NCI-H460 (cell line): ENCODE data around the gene OAS3. TPM values are rescaled to one million over a fixed set of nuclear protein-coding genes. Genes with fewer than 3 reads are reported as not detected.

Experiments used
- DNase-seq: peaks from one replicate; pipeline ENCODE4 v3.0.0-alpha.2; 2016; ENCODE audit warnings: low read depth; ENCODE audit errors: extremely low read depth
- total RNA-seq: library from RNA; depleted of rRNA; stranded (reverse); fragments of >200 nt; shearing (Covaris generic); gene quantifications from 2 replicates; pipeline ENCODE4 v1.2.3, GENCODE V29; 2014; rRNA removed

Gene OAS3
- total RNA-seq, 1 experiment from 2014 or later: 12.8 TPM

DNA sequence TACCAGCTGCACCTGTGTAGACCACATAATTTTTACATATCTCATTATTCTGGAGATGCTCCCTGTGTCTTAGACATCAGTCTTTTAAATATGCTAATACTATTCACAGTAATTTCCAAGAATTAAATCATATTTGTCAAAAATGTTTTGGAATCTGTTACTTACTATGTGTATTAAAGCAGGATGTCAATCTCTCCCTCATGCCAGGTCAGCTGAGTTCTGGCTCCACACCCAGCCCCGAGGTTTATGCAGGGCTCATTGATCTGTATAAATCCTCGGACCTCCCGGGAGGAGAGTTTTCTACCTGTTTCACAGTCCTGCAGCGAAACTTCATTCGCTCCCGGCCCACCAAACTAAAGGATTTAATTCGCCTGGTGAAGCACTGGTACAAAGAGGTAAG, 67.9 kb downstream of the OAS3 start:
- no peak for DNase-seq

DNA sequence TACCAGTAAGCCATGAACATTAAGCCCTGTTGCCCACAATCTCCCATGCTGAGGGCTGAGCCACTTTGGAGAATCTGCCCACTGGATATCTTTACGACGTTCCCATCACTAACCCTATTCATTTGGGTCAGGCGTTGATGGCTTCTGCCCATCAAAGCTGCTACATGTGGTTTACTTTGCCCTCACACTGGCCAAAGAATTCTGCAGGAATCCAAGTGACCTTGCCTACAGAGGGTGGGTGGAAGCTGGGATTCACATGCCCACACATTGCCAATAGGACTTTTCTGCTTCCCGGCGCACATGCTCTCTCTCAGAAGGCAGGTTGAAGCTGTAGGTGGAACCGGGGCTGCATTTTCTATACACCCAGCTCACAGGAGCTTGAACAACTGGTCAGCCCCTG, 68.4 kb downstream of the OAS3 start:
- DNase-seq: no peak

DNA sequence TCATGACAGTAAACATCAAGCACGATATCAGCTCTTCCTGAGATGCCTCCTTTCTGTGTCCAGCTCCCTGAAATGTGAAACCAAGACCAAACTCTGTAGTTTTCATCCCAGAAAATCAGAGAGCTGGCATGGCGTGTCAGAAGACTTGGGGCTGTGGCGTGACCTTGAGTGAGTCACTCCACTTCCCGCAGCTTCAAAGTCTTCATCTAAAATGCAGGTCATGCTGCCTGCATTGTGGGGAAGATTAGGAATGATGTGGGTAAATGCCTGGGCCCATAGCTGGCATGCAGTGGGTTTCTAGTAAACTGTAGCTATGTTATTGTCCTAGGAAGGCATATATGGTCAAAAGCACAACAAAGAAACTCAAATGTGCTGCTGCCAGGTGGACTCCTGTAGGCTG, 68.9 kb downstream of the OAS3 start:
- DNase-seq: no peak

DNA sequence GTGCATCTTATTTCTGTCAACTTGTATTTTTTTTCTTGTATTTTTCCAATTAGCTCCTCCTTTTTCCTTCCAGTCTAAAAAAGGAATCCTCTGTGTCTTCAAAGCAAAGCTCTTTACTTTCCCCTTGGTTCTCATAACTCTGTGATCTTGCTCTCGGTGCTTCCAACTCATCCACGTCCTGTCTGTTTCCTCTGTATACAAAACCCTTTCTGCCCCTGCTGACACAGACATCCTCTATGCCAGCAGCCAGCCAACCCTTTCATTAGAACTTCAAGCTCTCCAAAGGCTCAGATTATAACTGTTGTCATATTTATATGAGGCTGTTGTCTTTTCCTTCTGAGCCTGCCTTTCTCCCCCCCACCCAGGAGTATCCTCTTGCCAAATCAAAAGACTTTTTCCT, 72.4 kb downstream of the OAS3 start:
- no peak for DNase-seq

DNA sequence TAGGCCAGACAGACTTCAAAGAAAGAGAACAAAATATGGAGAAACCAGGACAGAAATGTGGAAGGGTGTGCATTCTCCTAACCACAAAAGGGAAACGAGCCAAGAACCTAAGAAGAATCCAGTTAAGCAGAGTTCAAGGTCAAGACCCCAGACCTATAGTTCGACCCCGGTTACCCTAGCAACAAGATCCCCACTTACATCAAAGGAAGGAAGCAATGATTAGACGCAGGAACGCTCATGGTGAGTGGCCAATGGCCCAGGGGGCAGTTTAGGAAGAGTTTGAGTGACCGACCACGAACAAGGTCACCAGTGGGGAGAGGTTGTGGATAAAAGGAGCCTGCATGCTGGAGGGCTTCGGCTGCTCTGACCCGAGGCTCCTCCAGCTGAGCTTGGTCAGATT, 76.3 kb downstream of the OAS3 start:
- no peak for DNase-seq

DNA sequence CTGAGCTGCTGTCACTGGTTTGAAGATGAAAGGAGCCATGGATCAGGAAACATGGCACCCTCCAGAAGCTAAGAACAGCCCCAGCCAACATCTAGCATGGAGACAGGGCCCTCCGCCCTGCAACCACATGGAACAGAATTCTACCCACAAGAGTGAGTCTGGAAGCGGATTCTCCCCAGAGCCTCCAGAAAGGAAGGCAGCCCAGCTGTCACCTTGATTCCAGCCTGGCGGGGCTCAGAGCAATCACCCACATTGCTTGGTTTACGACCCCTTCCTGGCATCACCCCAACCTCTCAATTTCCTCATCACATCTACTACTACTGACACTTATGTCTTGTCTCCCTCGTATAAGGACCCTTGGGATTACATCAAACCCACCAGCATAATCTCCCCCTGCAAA, 78.5 kb downstream of the OAS3 start:
- no peak for DNase-seq

DNA sequence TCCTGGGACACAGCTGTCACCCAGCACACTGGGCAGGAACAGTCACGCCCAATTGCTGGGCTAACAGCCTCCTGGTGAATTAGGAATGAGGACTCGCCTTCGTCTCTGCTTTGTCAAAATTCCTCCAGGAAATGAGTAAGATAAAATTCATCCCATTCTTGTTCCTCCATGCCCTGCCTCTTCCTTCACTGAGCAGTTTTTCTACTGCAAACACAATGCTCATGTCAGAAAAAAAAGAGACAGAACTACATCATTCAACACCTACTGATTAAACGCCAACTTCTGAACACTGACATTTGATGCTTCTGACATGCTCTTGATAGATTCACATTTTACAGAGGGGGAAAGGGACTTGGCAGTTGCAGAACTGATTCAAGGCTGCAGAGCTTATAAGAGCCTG, 80.8 kb downstream of the OAS3 start:
- no peak for DNase-seq

DNA sequence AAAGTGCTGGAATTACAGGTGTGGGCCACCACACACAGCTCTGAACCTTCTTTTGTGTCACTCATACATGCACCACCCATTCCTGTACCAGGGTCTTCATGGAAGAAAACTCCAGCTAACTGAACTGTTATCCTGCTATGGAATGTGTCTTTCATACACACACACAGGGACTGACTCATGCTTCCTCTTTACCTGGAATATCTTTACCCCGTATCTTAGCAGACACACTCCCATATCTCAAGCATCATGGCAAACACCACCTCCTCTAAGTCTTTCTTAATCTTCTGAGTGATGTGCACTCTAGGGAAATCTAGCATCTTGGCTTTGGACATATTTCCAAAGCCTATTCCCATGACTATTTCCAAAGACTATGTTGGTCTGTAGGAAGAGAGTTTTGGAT, 83.2 kb downstream of the OAS3 start:
- no peak for DNase-seq

Other genes with a start within 250 kb of the OAS3 start
- gene RPH3A, start 146.7 kb upstream of the OAS3 start, total RNA-seq: 0.30 and 0.55 TPM in 2 replicates
- gene OAS1, start 31.5 kb upstream of the OAS3 start, total RNA-seq: 133 and 137 TPM in 2 replicates
- gene OAS2, start 40.0 kb downstream of the OAS3 start, total RNA-seq: 0.95 and 0.99 TPM in 2 replicates
- 0.05 TPM in 1 of 2 replicates, not detected in the other for gene DTX1, start 118.3 kb downstream of the OAS3 start, total RNA-seq
- 2.3 and 2.6 TPM in 2 replicates for gene RASAL1, start 197.3 kb downstream of the OAS3 start, total RNA-seq
- 0.20 and 0.97 TPM in 2 replicates for gene CFAP73, start 211.2 kb downstream of the OAS3 start, total RNA-seq
- gene DDX54, start 247.0 kb downstream of the OAS3 start, total RNA-seq: 54.5 and 61.9 TPM in 2 replicates
- gene RITA1, start 247.2 kb downstream of the OAS3 start, total RNA-seq: 22.3 and 25.9 TPM in 2 replicates